KBM-7 (cell line): ENCODE data around the gene IZUMO4.

Experiments used
- DNase-seq: peaks from one replicate; pipeline ENCODE4 v3.0.0-alpha.2; 2015
- in situ Hi-C: fragments of 300-500 bp; cut with MboI; formaldehyde crosslinking; loops from 2 replicates; pipeline ENCODE4 v1.14.3; 2020; ENCODE audit warnings: low sequenced_read_pairs, low pct_unique_long_range_greater_than_20kb, mixed read lengths

The IZUMO4 gene

DNA sequence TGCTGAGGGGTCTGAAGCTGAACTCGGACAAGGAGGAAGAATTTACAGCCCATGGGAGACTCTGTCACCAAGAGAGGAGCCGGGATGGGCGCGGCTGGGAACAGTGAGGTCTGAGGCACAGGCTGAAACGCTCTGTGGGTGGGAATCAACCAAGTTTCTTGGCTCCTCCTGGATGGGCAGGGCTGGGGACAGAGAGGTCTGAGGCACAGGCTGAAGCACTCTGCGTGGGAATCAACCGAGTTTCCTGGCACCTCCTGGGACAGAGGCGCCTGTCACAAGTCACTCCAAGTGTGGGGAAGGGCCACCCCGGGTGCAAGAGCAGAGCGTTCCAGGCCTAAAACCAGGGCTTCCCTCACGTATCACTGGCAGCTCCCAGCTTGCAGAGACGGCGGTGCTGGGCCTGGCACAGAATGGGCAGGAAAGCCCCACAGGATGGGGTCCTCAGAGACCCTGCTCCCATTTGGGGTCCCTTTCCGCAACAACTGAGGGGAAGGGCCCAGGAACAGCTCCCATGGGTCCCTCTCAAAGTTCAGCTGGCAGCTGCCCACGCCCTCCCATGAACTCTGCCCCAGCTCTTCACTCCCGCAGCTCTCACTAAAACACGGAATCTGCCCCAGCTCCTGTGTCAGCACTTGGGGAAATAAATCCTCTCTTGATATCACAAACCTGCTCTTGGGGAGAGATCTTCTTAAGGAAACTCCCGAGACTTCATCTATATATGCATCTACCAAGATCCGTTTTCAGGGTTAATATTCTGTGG is 36.2 kb downstream of the IZUMO4 start:
- no peak for DNase-seq
- in situ Hi-C loops = no loop called here

DNA sequence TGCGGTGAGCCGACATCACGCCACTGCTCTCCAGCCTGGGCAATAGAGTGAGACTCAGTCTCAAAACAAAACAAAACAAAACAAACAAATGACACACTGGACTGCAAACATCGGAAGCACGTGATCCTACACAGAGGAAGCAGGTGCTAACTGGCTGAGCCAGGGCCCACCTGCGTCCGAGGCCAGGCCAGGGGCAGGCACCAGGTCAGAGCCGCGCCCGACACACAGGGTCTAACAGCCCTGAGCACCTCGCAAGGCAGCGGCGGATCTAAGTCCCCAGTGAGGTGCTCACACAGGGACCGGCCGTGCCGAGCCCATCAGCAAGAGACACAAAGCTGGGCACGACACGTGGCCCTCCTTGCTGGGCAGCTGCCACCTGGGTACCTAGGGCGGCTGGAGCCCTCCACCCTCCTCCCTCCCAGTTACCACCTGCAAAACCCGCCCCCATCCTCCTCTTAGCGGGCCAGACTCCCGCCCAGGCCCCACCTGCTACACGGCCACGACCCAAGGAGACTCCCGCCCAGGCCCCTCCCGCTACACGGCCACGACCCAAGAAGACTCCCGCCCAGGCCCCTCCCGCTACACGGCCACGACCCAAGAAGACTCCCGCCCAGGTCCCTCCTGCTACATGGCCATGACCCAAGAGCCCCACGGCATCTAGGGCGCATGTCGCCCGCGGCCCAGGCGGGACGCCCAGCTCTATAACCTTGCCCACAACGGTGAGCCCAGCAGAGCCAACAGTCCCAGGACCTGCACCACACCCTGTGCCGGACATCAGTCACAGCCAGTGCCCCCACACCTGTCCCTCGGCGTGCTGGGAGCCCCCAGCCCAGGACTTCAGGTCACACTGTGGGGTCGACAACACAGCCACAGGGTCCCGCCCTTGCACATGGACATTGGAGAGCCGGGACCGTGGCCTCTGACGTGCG is 39.0 kb downstream of the IZUMO4 start:
- DNase-seq = no peak
- in situ Hi-C loops = no loop called here

DNA sequence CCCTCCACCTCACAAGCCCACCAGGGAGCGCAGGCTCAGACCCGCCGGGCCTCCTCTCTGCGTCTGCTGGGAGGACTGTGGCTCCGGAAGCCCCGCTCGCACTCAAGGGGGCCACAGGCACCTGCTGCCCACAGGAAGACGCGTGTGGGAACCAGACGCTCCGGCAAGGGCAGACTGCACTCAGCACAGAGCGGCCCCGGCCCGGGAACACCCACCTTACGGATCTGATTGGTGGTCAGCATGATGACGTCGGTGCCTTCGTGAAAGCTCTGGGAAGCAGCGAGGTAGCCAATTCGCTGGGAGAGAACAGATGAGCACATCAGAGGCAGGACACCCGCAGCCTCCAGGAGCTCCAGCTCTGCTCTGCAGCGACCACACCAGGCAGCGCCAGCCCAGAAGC is 40.1 kb downstream of the IZUMO4 start:
- in situ Hi-C loops = no loop called here

DNA sequence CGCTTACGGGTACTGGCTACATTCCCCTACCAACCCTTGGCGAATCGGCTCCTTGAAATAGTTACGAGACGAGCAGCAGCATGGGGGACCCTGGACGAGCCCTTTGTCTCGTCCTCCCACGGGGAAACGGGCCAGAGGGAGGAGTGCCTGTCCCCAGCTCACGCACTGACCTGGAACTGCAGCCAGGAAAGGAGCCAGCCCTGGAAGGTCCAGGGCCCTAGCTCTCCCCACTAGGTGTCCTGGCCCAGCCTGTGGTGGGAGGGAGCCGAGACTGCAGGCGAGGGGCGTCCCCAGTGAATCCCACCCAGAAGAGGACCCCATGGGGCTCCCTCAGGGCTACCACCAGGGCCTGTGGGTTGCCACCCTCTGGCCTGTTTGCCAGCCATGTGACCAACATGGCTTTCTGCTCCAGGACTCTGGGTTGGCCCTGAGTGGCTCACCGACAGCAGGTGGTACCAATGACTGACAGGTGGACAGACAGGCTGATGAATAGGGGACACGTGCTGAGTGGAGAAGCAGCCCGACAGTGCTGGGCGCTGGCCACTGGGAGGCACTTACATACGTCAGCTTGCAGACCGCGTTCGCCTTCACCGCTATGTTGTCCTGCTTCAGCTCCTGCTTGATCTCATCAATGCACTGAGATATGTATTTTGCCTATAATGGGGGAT is 41.5 kb downstream of the IZUMO4 start:
- DNase-seq = no peak
- in situ Hi-C loops = no loop called here

More for the DNA sequence above, 40.1 kb downstream of the IZUMO4 start:
- no peak for DNase-seq

DNA sequence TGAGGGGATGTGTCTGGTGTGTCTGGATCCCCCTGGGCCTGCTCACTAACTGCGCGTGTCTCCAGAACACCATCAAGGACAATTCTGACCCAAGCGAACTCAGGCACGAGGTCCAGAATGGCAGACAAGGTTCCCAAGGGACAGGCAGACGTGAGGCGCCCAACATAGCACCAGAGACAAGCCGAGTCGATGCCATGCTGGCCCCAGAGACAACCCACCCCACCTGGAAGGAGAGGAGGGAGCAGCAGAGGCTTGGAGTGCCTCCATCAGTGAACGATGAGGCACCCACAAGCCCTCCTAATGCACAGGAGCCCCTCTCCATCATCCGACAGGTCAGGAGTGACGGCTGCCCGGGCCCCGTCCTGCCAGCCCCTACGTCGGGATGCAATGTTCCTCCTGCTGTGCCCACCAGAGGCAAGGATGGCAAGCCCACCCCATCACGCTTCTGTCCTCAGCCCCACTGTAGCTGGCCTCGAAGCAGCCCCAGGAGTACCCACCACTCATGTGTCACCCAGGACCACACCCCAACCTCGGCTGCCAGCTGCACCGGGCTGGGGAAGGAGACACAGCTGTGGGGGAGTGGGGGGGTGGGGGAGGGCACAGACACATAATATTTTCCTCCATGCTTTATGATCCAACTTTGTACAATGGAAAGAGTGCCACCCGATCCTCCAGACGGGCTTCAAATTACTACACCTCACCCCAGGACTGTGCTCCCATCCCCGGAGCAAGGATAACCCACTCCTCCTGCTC is 42.8 kb downstream of the IZUMO4 start:
- in situ Hi-C loops = no loop called here
- DNase-seq = no peak

DNA sequence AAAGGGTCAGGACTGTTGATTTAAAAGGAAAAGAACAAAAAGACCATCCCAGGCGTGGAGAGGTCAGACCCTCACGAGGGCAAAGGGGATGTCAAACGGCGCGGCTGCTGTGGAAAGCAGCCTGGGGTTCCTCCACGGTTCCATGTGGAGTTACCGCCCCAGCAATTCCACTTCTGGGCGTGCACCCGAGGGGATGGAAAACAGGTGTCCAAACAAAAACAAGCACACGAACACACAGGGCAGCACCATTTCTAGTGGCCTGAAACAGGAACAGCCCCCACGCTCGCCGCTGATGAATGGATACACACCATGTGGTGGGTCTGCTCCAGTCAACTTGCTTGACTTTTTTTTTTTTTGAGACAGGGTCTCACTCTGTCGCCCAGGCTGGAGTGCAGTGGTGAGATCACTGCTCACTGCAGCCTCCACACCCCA is 43.4 kb downstream of the IZUMO4 start:
- DNase-seq = no peak
- in situ Hi-C loops = no loop called here

DNA sequence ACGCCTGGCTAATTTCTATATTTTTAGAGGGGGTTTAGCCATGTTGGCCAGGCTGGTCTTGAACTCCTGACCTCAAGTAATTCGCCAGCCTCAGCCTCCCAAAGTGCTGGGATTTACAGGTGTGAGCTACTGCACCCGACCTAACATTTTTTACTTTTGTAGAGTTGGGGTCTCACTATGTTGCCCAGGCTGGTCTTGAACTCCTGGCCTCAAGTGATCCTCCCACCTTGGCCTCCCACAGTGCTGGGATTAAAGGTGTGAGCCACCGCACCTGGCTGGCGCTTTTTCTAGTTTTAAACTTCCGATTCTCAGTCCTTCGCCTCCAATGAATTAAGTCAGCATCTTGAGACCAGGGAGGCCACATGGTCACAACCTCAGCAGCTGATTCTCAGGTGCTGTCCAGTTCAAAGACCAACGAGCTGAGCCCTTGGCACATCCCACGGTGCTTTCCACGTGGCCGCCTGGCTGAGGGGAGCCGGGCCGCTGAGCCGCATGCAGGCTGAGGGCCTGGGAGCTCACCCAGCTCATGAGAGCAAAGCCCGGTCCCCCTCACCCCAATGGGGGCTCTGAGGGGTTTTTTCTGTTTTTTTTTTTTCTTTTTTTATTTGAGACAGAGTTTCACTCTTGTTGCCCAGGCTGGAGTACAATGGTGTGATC is 45.6 kb downstream of the IZUMO4 start:
- in situ Hi-C loops = no loop called here
- no peak for DNase-seq

DNA sequence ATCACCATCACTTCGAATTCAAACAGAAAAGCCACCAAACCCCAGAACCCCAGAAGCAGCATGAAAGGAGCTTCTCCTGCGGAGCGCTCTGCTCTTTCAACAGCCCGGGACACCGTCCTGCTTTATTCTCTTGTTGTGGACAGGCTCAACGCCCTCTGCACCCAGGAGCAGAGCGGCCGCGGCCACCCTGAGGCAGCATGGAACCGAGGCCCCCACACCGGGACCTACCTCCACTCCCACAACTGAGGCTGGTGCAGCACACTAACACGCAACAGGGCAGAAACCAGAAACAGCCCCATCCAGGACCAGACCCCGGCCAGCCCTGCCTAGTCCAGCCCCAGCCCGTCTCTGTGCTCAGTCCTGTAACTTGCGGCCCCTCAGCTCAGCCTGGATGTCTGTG is 47.5 kb downstream of the IZUMO4 start:
- in situ Hi-C loops = no loop called here
- no peak for DNase-seq

DNA sequence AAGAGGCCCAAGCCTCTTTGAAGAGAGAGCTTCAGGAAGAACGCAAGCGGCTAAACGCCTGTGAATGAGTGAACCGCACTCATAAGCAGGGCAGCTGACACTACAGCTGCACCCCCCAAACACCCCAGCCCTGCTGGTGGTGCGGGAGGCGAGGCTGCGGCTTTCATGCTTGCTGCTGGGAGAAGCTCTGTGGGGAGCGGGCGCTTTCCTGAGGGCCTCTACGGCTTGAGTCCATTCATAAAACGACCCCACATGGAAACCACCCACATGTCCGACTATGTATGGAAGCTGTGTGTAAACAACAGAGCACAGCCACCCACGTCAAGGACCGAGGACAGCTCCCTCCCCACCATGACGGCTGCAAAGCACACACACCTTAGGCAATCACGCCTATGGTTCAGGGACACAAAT is 49.1 kb downstream of the IZUMO4 start:
- DNase-seq = no peak

DNA sequence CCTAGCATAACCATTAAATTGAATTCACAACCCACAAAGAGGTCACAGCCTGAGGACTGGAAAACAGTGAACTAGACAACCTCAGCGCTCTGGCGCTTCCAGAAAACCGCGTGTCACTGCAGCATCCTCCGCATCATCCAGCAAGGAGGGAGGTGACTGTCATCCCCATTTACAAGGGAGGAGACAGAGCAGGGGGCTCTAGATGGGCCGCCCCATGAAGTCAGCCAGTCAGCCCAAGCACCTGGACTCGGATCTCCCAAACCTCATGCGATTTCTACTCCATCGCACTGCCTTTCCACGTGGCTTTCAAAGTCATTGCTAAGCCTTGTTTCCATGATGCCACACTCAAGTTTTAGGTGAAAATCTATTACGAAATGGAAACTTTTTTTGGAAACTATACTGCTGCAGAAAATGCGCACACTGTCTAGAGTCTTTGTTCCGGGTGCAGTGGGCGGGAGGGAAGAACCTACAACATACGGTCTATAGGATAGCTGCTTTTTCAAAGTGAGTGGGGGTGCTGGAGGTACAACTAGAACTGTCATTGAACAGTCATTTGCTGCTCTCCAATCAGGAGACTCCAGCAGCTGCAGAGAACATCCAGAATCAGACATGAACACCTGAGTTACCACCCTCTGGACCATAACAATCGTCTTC is 51.9 kb downstream of the IZUMO4 start:
- in situ Hi-C loops = no loop called here
- DNase-seq = no peak

More for the DNA sequence above, 49.1 kb downstream of the IZUMO4 start:
- in situ Hi-C loops = no loop called here
